Activated T-cell treated with anti-CD3 and anti-CD28 coated beads, Interleukin-2, amount 50 U/mL, for 48 hours (primary cell): Measurements from ENCODE around the gene EFNA3.

Experiments
- DNase-seq, 2 experiments: peaks; one replicate each; pipeline ENCODE4 v3.0.0-alpha.2; 2020

EFNA3 gene, protein sequence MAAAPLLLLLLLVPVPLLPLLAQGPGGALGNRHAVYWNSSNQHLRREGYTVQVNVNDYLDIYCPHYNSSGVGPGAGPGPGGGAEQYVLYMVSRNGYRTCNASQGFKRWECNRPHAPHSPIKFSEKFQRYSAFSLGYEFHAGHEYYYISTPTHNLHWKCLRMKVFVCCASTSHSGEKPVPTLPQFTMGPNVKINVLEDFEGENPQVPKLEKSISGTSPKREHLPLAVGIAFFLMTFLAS

DNA sequence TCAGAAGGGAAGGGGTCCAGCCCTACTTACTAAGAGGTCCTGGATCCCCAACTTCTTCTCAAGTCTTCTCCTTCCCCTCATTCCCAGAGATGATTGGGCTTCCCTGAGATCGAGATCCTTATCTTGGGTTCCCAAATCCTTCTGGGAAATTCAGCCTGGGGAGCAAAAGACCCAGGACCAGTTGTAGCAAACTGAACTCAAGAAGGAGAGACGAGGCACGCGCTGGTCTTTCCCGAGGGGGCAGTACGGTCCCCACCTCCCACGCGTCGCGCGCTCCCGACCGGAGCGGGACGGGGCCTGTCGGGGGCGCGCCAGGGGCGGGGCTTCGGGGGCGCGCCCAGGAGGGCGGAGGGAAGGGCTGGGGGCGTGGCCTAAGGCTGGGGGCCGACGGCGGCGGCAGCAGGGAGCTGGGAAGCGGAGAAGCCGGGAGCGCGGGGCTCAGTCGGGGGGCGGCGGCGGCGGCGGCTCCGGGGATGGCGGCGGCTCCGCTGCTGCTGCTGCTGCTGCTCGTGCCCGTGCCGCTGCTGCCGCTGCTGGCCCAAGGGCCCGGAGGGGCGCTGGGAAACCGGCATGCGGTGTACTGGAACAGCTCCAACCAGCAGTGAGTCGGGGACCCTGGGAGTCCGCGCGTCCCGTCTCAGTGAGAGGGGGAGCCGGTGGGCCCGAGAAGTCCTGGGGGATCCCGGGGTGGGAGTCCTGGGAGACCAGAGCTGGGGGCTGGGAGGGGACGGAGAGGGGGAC lies at the start of gene EFNA3:
TSS of gene EFNA3 (plus strand) at position 369 of the 741 bp plus-strand sequence. CDS start at position 474, 105 bp downstream.
- DNase-seq, result peak; percentile 78 to 84

DNA sequence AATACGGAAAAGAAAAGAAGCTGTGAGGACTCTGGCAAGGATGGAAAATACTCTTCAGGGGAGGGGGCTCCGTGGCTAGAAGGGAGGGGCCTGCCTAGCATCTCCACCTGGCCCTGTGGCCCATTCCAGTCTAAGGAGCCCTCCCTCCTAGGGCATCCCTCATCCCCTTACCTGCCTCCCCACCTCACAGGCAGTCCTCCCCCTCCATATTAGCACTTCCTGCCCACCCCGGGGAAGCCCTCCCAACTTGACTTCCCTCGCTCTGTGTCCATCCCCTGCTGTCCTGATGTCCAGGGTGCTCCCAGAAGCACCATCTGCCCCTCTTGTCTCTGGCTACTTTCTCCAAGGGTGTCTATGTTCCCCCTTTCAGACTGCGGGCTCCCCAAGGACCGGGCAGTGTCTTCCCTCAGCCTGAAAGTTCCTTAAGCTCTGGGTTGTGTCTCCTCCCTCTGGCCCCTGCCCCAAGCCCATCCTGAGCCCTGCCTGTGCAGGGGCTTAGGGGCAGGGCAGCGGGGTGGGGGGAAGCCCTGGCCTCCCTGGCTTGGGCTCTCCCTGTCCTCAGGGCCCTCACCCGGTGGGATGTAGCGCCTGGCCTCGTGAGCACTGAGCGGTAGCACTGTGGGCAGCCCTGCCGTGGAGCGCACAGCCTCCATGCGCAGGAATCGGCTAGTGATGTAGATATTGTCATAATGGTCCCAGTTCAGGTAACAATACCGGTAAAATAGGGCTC lies 49.0 kb upstream of the EFNA3 start:
- no peak for DNase-seq

DNA sequence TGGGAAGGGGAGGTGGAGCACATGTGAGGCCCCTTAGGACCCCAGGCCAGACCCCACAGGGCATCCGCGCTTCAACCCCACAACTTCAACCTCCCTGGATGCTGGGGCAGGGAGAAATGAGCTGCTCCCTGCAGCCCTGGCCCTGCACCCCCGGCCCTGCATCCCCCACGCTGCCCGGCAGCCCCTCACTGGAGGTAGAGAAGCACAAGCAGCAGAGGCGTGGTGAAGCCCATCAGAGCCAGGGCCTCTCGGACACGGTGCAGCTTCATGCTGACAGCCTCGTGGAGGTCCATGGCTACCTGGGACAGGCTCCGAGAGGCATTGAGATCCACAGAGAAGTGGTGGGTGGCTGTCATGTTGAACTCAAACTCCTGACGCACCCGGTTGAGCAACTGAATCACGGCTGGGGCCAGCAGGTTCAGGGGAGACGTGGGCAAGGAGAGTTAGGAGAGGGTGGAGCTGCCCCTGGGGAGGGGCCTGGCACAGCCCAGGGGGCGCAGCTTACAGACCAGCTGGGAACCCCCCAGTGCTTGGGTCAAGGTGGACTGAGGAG lies 48.3 kb upstream of the EFNA3 start:
- no peak for DNase-seq

DNA sequence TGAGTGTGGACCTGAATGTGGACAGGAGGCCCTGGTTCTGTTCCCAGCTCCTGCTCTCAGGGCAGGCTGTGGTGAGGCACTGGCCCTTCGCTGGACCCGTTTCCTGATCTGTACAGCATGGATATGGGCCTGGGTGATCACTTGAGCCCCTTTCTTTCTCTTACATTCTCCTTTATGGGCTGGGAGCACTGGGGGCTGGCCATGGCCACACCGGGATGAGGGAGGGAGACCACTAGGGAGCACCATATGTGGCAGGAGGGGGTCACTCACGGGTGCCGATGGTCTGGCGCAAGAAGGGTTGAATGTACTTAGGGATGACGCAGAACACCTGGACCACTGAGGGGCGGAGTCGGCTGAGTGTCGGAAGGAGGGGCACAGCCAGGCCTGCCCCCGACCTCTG lies 47.7 kb upstream of the EFNA3 start:
- no peak for DNase-seq

DNA sequence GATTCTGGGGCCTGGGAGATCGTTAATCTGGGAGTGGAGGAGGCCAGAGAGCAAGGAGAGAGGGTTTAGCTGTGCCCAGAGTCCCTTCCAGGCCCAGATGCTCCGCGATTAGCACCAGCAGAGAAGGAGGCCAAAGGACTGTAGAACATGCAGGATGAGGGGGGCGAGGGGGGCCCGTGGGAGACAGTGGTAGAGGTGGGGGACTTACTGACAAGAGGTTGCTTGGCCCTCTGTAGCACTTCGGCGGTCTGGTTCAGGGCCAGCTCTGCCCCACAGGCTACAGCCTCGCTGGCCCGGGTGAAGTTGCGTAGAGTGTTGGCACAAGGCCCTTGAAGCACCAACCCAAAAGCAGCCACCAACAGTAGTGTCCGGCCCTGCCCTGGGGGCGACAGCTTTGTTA lies 45.8 kb upstream of the EFNA3 start:
- no peak for DNase-seq

DNA sequence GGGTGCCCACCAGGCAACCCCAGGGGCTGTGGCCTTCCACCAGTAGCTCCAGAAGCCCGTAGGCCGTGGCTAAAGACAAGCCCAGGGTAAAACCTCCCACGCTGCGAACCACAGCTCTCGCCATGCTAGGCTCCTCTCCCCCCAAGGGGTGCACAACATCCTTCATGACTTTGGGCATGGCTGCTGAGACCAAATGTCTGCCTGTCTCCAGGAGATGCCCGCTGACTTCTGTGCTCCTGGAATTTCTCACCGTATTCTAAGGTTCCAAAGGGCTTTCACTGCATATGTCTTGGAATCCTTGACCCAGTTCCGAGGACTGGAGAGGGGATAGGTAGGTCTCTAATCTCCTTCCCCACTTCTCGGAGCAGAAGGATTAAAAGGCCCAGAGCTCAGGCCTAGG lies 45.1 kb upstream of the EFNA3 start, which contains the start of the genes DCST1 and DCST2:
TSS of gene DCST1 (plus strand) at position 301 of the 400 bp plus-strand sequence. CDS start 213 bp downstream, outside the sequence.
TSS of gene DCST2 (minus strand) at position 258 of the 400 bp plus-strand sequence. CDS start at position 178, 80 bp downstream.
- no peak for DNase-seq

DNA sequence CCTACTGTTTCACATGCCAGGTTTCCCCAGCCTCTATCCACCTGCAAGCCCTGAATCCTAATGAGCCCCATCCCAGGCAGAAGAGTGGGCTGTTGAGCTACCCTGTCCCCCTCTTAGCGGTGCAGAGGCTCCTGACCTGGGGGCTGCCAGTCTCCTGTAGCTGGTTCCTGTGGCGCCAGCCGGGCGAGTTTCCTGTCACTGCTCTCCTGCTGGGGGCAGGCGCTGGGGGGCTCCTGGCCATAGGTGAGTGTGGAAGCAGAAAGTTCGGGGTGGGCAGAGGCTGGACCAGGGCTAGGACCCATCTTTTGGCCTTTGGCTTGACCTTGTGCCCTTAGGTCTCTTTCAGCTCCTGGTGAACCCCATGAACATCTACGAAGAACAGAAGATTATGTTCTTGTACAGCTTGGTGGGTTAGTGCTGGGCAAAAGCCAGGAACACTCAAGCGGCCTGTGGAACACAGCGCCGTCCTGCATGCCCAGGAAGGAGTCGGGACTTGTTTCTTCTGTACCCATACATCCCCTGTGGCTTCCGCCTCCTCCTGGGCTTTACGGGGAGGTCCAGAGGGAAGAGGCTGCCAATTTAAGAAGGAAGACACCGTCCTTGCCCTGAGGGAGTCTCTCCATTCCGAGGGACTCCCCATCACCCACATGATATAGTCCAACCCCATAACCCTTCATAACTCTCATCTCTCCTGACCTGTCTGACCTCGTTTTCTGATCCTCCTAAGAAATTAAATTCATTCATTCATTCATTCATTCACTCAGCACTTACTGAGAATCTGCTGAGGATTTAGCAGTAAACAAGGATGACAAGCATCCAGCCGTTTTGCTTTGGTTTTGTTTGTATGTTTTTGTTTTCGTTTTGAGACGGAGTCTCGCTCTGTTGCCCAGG lies 44.1 kb upstream of the EFNA3 start:
- no peak for DNase-seq

DNA sequence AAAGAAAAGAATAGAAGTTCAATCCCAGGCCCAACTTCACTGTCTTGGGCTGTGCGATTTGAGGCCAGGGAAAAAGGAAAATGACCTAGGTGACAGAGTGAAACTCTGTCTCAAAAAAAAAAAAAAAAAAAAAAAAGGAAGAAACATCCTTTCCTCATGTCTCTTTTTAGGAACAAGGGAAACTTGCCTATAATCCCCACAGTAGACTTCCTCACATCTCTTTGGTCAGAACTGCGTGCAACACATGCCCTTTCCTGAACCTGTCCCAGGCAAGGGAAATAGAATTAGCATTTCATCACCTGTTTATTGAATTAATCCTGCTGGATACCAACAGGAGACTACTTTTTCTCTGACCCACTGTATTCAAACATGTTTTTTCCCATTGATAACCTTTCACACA lies 42.7 kb upstream of the EFNA3 start:
- DNase-seq, result no peak

DNA sequence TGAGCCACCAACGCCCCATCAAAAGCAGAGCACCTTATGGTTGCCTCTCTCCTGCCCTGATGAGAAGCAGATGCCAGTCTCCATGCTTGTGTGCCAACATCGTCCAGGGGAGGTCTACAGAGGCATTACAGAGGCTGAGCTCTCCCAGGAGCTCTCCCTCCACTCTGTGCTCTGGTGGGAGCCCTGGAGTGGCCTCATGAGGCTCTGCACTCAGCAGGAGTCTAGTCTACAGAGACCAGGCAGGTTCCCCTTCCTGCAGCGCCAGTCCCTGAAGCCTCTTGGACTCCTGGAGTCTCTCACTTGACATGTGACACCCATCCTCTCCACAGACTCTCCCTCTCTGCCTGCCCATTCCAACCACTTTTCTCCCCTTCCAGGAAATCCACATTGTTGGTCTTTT lies 41.6 kb upstream of the EFNA3 start:
- no peak for DNase-seq

DNA sequence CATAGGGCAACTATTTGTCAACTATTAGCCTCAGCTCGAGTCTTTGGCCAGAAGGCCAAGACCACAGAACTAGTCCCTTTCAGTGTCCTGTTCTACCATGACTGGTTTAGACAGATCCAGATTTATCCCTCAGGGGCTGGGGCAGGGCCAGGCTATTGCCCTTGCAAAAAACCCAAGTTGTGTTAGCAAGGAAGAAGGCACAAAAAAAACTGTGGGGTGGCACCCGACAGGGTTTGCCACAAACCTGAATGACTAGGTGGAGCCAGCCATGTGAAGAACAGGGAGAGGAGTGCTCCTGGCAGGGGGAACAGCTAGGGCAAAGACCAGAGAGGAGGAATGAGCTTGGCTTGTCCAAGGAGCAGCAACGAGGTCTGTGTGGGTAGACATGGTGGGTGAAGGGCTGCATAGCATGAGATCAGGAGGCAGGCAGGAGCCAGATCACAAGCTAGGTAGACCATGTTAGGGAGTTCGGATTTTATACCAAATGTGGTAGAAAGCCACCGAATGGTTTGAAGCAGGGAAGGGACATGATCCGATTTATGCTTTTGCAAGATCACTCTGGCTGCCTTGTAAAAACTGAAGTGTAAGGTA lies 40.7 kb upstream of the EFNA3 start:
- DNase-seq, result no peak

DNA sequence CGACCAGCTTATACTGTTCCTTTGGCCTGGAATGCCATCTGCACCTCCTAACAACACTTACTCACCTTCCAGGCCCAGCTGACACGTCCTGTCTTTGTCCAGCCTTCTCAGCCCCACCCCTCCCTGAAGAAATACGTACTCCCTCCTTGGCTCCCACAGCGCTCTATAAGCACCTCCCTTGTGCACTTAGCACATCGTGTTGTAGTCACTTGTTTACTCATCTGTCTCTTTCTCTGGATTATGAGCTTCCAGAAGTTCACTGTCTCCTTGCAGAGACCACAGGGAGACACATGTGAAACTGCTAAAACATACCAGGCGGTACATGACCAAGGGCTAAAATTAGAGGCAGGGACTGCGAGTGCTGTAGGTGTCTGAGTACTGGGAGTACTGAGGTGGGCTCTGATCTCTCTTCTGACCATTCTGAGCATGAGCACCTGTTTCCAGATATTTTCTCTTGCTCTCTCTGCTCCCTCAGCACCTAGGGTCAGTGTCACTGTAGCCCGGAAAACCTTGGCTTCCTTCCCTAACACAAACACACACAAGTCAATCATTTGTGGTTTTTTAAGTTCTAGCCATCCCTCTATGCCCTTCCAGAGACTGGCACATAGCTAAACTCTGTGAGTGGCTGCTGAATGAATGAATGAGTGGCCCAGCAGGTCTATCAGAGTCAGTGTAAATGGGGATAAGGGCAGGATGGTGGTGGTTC lies 39.9 kb upstream of the EFNA3 start:
- DNase-seq, result no peak

DNA sequence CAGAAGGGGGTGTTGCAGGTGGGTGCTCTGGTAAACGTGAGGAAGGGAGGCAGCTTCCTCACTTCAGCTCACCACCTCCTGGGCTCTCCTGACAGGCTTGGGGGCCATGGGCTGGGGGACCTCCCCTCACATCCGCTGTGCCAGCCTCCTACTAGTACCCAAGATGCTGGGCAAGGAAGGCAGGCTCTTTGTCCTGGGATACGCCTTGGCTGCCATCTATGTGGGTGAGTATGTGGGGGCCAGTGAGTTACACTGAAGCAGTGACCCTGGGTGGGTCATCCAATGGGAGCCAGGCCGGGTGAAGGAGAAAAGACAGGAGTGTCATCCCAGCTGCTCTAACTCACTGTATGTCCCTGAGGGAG lies 39.3 kb upstream of the EFNA3 start:
- DNase-seq, result no peak

DNA sequence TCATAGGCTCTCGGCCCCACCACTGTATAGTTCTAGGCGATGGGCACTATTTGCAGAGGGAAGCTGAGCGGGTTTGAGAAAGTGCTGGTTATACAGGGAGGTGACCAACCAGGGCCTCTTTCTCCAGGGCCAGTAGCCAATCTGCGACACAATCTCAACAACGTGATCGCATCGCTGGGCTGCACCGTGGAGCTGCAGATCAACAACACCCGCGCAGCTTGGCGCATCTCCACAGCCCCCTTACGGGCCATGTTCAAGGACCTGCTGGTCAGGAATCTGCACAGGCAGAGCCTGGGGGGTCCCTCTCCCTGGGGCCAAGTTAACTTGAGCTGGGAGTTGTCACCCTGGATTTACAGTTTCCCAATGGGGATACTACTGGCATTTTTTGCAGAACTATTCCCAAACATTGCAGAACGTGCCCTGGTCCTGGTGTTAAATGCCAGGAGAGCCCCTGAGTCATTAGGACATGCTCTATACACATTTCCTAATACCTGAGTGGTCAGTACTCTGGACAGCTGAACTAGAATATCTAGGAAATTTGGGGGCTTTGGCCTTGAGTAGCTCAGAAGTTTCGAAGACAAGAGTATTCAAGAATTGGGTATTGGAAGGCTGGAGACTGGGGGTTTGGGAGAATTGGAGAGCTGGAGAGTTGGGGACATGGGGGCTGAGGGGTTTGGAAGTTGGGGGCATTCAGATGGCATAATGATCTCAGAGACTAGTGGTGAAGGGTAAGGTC lies 38.1 kb upstream of the EFNA3 start:
- DNase-seq, result no peak

DNA sequence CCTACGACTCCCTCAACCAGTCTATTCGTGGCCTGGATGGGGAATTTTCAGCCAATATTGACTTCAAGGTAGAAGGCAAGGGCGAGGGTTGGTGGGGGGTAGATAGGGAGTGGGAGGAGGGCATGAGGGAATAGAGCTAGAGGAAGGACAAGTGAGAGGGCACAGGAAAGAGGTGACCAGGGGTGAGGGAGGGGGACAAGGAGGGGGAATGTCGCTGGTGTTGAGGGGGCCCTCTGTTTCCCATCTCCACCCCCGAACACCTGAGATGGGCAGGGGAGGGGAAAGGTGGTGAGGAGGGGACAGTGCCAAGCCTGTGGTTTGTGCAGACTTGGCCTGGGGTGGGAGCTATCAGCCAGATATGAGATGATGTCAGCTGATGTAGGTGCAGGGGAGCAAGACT lies 35.8 kb upstream of the EFNA3 start:
- no peak for DNase-seq

DNA sequence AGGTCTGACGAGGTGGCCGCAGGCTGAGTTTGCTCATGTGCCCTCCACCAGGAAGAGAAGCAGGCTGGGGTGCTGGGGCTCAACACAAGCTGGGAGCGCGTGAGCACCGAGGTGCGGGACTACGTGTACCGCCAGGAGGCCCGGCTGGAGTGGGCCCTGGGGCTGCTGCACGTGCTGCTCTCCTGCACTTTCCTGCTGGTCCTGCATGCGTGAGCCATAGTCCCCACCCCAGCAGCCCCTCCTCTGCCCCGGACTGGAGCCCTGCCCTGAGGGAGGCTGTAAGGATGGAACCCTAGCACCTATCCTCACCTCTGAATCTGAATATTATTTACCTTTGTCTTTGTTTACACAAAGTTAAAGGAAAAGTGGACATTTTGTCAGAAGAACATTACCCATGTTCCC lies 35.3 kb upstream of the EFNA3 start:
- DNase-seq, result no peak

DNA sequence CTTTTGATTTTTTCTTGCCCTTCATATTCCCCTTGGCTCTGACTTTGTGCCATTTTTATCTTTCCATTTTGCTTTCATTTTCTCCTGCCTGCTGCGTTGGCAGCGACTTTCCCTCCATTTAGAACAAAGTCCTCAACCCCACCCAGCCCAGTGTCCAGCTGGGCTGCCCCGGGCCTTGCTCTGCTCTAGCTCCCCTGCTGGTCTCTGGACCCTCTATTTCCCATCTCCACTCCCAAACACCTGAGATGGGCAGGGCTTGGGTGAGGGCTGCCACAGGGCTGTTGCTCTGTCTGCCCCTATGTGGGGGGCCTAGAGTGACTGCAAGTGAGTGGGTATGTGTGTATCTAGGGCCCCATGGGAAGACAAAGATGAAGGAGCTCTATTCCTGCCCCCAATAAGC lies 34.8 kb upstream of the EFNA3 start:
- DNase-seq, result no peak

DNA sequence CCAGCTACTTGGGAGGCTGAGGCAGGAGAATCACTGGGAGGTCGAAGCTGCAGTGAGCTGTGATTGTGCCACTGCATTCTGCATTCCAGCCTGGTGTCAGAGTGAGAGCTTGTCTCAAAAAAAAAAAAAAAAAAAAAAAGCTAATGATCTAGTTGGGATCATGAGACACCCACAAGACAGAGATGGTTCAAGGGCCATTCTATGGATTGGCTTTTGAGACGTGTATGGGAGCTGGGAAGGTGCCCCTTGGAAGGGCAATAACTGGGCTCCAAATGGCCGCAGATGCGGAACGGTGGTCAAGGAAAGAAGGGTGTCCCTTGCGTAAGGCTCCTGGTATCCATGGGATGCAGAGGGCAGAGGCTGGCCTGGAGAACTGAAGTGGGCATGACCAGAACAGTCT lies 34.3 kb upstream of the EFNA3 start:
- no peak for DNase-seq

DNA sequence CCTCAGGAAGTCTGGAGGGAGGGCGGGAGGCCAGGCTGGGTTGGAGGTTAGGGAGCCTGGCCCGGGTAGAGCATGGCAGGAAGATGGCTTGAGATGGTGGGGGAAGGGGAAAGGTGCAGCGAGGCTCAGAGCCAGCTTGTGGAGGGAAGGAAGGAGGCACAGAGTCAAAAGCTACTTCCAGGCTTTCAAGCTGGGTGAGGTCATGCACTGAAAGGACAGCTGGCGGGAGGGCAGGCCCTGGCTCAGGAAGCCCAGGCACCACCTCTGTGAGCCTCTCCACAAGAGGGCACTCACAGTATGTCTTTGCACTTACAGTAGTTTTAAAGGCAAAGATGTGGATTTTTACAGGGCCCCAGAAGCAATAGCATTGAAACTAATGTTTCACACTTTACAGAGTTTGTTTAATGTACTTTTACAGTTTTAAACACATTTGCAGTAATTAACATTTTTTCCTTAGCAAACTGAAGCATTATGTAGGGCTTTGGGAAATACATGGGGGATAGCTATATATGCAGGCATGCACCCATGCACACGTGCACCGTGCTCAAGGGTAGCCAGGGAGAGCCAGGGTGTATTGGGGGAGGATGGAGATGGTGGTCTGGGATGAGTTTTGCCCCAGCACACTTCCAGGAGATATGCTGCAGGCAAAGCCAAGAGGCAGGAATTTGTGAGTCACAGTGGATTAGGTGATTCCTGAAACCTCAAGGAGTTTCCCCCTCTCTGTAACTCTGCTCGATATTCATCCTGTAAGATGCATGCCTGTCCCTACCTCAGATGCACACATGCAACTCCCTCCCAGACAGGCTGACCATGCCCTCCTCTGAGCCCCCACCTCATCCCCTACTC lies 33.6 kb upstream of the EFNA3 start:
- DNase-seq, result peak; percentile 53 to 72

DNA sequence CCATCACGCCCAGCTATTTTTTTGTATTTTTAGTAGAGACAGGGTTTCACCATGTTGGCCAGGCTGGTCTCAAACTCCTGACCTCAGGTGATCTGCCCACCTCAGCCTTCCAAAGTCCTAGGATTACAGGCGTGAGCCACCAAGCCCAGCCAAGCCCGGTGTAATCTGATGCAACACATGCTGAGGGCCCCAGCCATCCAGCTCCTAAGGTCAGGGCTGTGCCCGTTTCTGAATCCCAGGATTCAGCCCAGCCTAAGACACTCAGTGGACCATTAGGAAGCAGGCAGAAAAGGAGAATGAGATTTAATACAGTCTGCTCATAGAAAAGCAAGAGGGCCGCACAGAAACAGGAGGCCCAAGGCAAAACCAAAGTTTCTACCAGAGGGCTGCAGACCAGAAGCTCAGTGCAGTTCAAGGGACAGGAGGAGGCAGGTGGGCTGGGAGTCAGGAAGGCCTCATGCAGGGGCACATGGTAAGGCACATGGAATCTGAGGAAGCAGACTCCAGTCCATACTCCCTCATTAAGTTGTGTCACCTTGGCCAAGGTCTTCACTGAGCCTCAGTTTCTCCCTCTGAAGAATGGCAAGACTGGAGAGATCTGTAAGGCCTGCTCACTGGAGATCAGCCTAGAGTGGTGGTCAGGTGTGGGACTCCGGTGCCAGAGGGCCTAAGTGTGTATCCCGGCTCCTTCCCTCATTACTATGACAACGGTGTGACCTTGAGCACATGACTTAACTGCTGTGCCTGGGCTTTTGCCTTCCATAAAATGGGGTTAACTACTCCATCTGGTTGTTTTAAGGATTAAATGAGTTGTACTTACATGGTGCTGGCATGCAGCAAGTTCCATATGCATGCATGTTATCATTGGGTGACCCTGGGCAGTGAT lies 29.9 kb upstream of the EFNA3 start:
- no peak for DNase-seq
